Measurements from ENCODE around the gene SCAI. TPM values are rescaled to one million over a fixed set of nuclear protein-coding genes. Genes with fewer than 3 reads are reported as not detected.

The SCAI gene
- total RNA-seq, 1 experiment from 2014 or later: 3.7 TPM

DNA sequence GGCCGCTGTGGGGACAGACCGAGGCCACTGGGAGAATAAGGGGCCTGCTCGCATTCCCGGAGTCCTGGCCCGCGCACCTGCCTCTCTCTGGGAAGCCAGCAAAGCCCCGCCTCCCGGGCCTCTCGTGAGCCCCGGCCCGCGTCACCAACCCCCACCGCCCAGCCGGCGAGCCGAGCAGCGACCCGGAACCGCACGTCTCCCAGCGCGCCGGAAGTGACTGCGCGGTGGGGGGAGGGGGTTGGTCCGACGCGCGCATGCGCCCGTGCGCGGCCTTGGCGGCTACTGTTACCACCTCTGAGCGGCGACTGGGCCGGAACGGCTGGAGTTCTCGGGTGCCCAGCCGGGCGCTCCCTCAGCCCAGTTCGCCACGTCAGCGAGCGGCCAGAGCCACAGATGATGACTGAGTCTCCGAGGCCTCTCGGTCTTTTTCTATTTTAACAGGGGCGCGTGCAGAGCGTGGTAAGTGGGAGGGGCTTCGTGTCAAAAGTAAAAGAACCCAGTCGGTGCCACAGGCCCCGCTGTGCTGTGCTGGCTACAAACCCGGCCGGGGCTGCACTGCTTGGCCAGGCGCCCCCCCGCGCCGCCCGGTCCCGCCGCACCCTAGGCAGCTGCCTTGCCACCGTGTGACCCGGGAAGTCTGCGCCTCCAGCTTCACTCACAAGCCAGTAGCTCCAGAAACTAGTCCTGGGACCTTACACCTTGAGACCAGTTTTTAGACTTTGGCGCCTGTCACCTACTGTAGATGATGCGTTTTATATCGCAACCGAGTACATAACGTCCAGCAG, 202.2 kb downstream of the SCAI start, which contains the start of gene GOLGA1:
Gene GOLGA1, minus strand, starts transcription at position 190 of the 785 bp plus-strand sequence. CDS start 2,372 bp downstream, outside the sequence.
- Mint-ChIP-seq H3K27ac (ENCODE audit: low read depth, unreplicated experiment) (peak within 1 kb of the TSS; percentile 94), H3K9me3 (ENCODE audit: unreplicated experiment) (no peaks in the 10 kb centered on the region), H3K4me1 (ENCODE audit: insufficient read depth, unreplicated experiment) (peaks cover 10% of the 10 kb centered on the region), H3K27me3 (ENCODE audit: insufficient read depth, unreplicated experiment) (no peaks in the 10 kb centered on the region), H3K4me3 (ENCODE audit: unreplicated experiment) (peak within 1 kb of the TSS; percentile 84), H3K36me3 (ENCODE audit: insufficient read depth, unreplicated experiment) (peaks cover 32% of the 10 kb centered on the region)
- ChIA-PET CTCF (interaction anchor here (0.8 kb wide), 1 partner anchor 202 kb away, joined by 4 read pairs; the partner anchor contains the start of gene SCAI), POLR2A (interaction anchor here (0.6 to 2.5 kb wide), 14 partner anchors 9 to 259 kb away, joined by 3 to 10 read pairs (median 3); partner anchors contain the start of genes ARPC5L, NR6A1, RABEPK and RPL35)
- intact Hi-C loops (cut with micrococcal nuclease): loop anchor here (1.0 kb wide), 1 partner anchor 202 kb away; the partner anchor contains the start of gene SCAI
- TF ChIP-seq, protein P1, sequence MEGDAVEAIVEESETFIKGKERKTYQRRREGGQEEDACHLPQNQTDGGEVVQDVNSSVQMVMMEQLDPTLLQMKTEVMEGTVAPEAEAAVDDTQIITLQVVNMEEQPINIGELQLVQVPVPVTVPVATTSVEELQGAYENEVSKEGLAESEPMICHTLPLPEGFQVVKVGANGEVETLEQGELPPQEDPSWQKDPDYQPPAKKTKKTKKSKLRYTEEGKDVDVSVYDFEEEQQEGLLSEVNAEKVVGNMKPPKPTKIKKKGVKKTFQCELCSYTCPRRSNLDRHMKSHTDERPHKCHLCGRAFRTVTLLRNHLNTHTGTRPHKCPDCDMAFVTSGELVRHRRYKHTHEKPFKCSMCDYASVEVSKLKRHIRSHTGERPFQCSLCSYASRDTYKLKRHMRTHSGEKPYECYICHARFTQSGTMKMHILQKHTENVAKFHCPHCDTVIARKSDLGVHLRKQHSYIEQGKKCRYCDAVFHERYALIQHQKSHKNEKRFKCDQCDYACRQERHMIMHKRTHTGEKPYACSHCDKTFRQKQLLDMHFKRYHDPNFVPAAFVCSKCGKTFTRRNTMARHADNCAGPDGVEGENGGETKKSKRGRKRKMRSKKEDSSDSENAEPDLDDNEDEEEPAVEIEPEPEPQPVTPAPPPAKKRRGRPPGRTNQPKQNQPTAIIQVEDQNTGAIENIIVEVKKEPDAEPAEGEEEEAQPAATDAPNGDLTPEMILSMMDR (IDR thresholded peaks at IDR 0.05; ENCODE audit: unreplicated experiment): no peak
- TSS peak; percentile 74 for BruUV-seq (replicated peaks)
- peak; percentile 92 for DNase-seq (ENCODE audit: unreplicated experiment)

DNA sequence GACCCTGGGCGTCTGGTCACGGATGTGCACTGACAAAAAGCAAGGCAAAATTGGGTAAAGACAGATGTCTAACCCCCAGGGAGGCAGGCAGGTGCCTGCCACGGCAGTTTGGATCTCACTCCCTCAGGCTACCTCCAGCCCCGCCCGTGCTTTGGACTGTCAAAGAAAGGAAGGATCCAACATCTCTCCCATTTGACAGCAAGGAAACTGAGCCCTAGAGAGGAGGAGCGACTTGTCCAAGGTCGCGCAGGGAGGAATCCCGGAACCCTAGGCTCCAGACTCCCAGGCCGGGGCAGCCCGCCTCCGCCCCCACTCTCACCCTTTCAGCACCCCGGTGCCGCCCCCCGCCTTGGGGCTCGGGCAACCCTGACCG, 202.8 kb downstream of the SCAI start:
- POLR2A ChIA-PET: interaction anchor here (0.6 to 2.8 kb wide), 7 partner anchors 11 to 1865 kb away, joined by 3 to 12 read pairs (median 3); partner anchors contain the start of gene HSPA5
- Mint-ChIP-seq H3K4me3 (ENCODE audit: unreplicated experiment) (peak overlapping the region; percentile 84), H3K27me3 (ENCODE audit: insufficient read depth, unreplicated experiment) (no peaks in the 10 kb centered on the region), H3K4me1 (ENCODE audit: insufficient read depth, unreplicated experiment) (peaks cover 10% of the 10 kb centered on the region), H3K27ac (ENCODE audit: low read depth, unreplicated experiment) (peak overlapping the region; percentile 94), H3K9me3 (ENCODE audit: unreplicated experiment) (no peaks in the 10 kb centered on the region), H3K36me3 (ENCODE audit: insufficient read depth, unreplicated experiment) (peaks cover 38% of the 10 kb centered on the region)
- CTCF ChIA-PET: interaction anchor here (0.5 to 0.8 kb wide), 2 partner anchors 204 to 431 kb away, joined by 3 read pairs; no protein-coding TSS in a partner anchor
- BruUV-seq (replicated peaks): no TSS peak
- TF ChIP-seq, protein P1 (IDR thresholded peaks at IDR 0.05; ENCODE audit: unreplicated experiment): no peak
- intact Hi-C loops (cut with micrococcal nuclease): no loop called here
- no peak for DNase-seq (ENCODE audit: unreplicated experiment)

DNA sequence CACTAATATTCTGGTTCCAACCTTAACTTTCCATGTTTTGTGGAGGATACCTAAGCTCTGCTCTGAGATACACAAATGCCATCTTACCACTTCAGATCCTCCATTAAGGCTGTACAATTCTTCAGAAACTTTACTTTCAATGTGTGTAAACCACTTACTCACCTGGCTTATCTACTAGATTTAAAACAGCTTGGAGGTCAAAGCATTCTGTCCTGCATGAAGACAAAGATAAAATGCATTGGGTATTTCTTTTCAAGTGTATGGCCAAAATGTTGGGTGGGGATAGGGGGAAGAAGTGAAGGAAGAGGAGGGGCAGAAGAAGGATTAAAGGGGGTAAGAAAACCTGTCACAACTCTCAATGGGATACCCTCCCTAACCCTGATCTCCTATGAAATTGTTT, 203.4 kb downstream of the SCAI start:
- H3K36me3 Mint-ChIP-seq (ENCODE audit: insufficient read depth, unreplicated experiment): peaks cover 43% of the 10 kb centered on the region
- intact Hi-C loops (cut with micrococcal nuclease): no loop called here
- peak overlapping the region; percentile 94 for H3K27ac Mint-ChIP-seq (ENCODE audit: low read depth, unreplicated experiment)
- no peaks in the 10 kb centered on the region for H3K9me3 Mint-ChIP-seq (ENCODE audit: unreplicated experiment)
- ChIA-PET POLR2A (interaction anchor here (0.6 to 2.8 kb wide), 11 partner anchors 9 to 1865 kb away, joined by 3 to 12 read pairs (median 4); partner anchors contain the start of genes HSPA5 and SCAI), CTCF (interaction anchor here (0.5 to 0.8 kb wide), 2 partner anchors 204 to 432 kb away, joined by 3 read pairs; no protein-coding TSS in a partner anchor)
- no peak for DNase-seq (ENCODE audit: unreplicated experiment)
- H3K4me1 Mint-ChIP-seq (ENCODE audit: insufficient read depth, unreplicated experiment): peaks cover 10% of the 10 kb centered on the region
- no peaks in the 10 kb centered on the region for H3K27me3 Mint-ChIP-seq (ENCODE audit: insufficient read depth, unreplicated experiment)
- H3K4me3 Mint-ChIP-seq (ENCODE audit: unreplicated experiment): peak overlapping the region; percentile 84
- TF ChIP-seq, protein P1 (IDR thresholded peaks at IDR 0.05; ENCODE audit: unreplicated experiment): no peak
- TSS peak; percentile 54 for BruUV-seq (replicated peaks)

DNA sequence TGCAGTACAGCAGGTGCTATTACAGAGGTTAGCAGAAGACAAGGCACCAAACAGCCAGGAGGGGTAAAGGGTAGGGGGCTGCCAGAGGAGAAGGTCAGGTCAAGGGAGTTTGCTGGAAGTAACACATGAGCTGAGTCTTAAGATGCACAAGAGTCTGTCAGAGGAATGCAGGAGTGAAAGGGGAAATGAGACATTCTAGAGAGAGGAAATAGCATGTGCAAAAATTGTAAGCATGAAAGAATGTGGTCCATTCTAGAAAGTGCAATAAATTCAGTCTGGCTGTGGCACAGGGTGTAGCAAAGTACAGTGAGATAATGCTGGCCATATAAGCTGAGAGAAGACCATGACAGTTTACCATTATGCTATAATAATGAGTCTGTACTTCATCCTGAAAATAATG, 209.0 kb downstream of the SCAI start:
- BruUV-seq (replicated peaks): no TSS peak
- no peak for DNase-seq (ENCODE audit: unreplicated experiment)
- TF ChIP-seq, protein P1 (IDR thresholded peaks at IDR 0.05; ENCODE audit: unreplicated experiment): no peak
- Mint-ChIP-seq H3K27me3 (ENCODE audit: insufficient read depth, unreplicated experiment) (no peaks in the 10 kb centered on the region), H3K4me1 (ENCODE audit: insufficient read depth, unreplicated experiment) (peaks cover 6% of the 10 kb centered on the region), H3K9me3 (ENCODE audit: unreplicated experiment) (no peaks in the 10 kb centered on the region), H3K36me3 (ENCODE audit: insufficient read depth, unreplicated experiment) (peaks cover 73% of the 10 kb centered on the region), H3K27ac (ENCODE audit: low read depth, unreplicated experiment) (no peak overlapping the region), H3K4me3 (ENCODE audit: unreplicated experiment) (no peak overlapping the region)
- CTCF ChIA-PET: interaction anchor here (0.6 kb wide), 2 partner anchors 12 to 16 kb away, joined by 4 to 6 read pairs; no protein-coding TSS in a partner anchor
- intact Hi-C loops (cut with micrococcal nuclease): no loop called here
- POLR2A ChIA-PET: no interaction called here

Data from MCF 10A (cell line).